Measurements from ENCODE around the gene FLNC. TPM values are rescaled to one million over a fixed set of nuclear protein-coding genes. Genes with fewer than 3 reads are reported as not detected.

The FLNC gene
- total and polyA plus RNA-seq, 9 of the 15 experiments (the other 6 are each of a cell fraction or from before 2014, with no cell fraction given): 0.90 to 155 (median 28.8) TPM

- peak; percentile 26 for TF ChIP-seq KDM5B (IDR thresholded peaks at IDR 0.05; ENCODE audit: insufficient replicate concordance, low read depth, low read length)
- TF ChIP-seq HDGF (IDR thresholded peaks at IDR 0.05): peak; percentile 57; the same call in 1 of the 2 replicates
- TF ChIP-seq, protein P1, sequence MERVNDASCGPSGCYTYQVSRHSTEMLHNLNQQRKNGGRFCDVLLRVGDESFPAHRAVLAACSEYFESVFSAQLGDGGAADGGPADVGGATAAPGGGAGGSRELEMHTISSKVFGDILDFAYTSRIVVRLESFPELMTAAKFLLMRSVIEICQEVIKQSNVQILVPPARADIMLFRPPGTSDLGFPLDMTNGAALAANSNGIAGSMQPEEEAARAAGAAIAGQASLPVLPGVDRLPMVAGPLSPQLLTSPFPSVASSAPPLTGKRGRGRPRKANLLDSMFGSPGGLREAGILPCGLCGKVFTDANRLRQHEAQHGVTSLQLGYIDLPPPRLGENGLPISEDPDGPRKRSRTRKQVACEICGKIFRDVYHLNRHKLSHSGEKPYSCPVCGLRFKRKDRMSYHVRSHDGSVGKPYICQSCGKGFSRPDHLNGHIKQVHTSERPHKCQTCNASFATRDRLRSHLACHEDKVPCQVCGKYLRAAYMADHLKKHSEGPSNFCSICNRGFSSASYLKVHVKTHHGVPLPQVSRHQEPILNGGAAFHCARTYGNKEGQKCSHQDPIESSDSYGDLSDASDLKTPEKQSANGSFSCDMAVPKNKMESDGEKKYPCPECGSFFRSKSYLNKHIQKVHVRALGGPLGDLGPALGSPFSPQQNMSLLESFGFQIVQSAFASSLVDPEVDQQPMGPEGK (CRISPR knock-in tag; IDR thresholded peaks at IDR 0.05; ENCODE audit: borderline replicate concordance): no peak
- TF ChIP-seq TAF9B (IDR thresholded peaks at IDR 0.05; ENCODE audit: partially characterized antibody): no peak
- TF ChIP-seq ETV5 (CRISPR knock-in tag; IDR thresholded peaks at IDR 0.05; ENCODE audit: low read depth): no peak
- no peak for TF ChIP-seq CBX2 (IDR thresholded peaks at IDR 0.05; ENCODE audit: insufficient read depth, low read length, poor library complexity, severe bottlenecking)
- no peak for TF ChIP-seq EWSR1 (IDR thresholded peaks at IDR 0.05; ENCODE audit: borderline replicate concordance, low read depth, partially characterized antibody)
- no peak for TF ChIP-seq ZNF449 (CRISPR knock-in tag; IDR thresholded peaks at IDR 0.05)
- TF ChIP-seq POLR2G (IDR thresholded peaks at IDR 0.05; ENCODE audit: low read depth, low read length): no peak
- TF ChIP-seq ZNF655 (CRISPR knock-in tag; IDR thresholded peaks at IDR 0.05): no peak
- TF ChIP-seq, protein P2, sequence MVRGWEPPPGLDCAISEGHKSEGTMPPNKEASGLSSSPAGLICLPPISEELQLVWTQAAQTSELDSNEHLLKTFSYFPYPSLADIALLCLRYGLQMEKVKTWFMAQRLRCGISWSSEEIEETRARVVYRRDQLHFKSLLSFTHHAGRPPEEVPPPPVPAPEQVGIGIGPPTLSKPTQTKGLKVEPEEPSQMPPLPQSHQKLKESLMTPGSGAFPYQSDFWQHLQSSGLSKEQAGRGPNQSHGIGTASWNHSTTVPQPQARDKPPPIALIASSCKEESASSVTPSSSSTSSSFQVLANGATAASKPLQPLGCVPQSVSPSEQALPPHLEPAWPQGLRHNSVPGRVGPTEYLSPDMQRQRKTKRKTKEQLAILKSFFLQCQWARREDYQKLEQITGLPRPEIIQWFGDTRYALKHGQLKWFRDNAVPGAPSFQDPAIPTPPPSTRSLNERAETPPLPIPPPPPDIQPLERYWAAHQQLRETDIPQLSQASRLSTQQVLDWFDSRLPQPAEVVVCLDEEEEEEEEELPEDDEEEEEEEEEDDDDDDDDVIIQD (CRISPR knock-in tag; IDR thresholded peaks at IDR 0.05): no peak
- no peak for TF ChIP-seq KLF10 (CRISPR knock-in tag; IDR thresholded peaks at IDR 0.05)
- TF ChIP-seq, protein P3, sequence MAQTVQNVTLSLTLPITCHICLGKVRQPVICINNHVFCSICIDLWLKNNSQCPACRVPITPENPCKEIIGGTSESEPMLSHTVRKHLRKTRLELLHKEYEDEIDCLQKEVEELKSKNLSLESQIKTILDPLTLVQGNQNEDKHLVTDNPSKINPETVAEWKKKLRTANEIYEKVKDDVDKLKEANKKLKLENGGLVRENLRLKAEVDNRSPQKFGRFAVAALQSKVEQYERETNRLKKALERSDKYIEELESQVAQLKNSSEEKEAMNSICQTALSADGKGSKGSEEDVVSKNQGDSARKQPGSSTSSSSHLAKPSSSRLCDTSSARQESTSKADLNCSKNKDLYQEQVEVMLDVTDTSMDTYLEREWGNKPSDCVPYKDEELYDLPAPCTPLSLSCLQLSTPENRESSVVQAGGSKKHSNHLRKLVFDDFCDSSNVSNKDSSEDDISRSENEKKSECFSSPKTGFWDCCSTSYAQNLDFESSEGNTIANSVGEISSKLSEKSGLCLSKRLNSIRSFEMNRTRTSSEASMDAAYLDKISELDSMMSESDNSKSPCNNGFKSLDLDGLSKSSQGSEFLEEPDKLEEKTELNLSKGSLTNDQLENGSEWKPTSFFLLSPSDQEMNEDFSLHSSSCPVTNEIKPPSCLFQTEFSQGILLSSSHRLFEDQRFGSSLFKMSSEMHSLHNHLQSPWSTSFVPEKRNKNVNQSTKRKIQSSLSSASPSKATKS (CRISPR knock-in tag; IDR thresholded peaks at IDR 0.05): no peak
- TF ChIP-seq E2F6 (IDR thresholded peaks at IDR 0.05; ENCODE audit: borderline replicate concordance in 1 of 2, extremely low read depth in 1 of 2, insufficient read depth in 1 of 2, insufficient read length in 1 of 2, low read depth in 1 of 2, low read length in 1 of 2, poor library complexity in 1 of 2, severe bottlenecking in 1 of 2): peak in 1 of 2 experiments; percentile 44
- no peak for TF ChIP-seq GATA2 (CRISPR knock-in tag; IDR thresholded peaks at IDR 0.05)
These were observed 72.8 kb downstream of the FLNC start (continued) for GRCh38 chr7:128902761-128903585.
